ENCODE data around the gene SSC5D. TPM values are rescaled to one million over a fixed set of nuclear protein-coding genes. Genes with fewer than 3 reads are reported as not detected.

SSC5D gene
- total and polyA plus RNA-seq, 9 of the 15 experiments (the other 6 are each of a cell fraction or from before 2014, with no cell fraction given): 0.04 to 0.71 (median 0.14) TPM; not detected in 2

DNA sequence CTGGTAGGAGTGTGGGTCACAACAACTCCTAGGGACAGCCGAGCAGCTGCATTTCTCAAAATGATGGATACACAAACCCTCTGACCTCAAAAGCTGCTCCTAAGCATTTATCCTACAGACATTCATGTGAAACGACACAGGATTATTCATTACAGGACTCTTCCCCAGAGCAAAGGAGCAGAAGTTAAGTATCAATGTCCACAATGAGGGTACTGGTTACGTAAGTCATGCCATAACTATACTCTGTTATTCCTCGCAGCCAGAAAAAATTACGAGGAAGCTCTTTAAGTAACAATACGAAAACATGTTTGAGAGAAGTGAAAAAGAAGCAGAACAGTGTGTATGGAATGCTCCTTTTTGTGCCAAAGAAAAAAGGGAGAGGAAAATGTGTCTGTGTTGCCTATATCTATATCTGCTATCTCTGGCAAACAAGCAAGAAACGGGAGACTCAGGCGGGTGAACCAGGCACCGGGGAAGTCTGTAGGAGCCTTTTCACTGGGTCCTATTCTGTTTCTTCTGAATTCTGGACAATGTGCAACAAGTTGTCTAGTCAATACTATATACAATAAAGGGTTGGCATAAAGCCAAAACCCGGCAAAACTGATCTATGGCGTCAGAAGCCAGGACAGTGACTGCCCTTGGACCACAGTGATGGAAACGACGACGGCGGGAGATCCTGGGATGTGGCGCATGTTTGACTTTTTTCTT, 28.1 kb upstream of the SSC5D start (continued):
- TF ChIP-seq, protein P1, sequence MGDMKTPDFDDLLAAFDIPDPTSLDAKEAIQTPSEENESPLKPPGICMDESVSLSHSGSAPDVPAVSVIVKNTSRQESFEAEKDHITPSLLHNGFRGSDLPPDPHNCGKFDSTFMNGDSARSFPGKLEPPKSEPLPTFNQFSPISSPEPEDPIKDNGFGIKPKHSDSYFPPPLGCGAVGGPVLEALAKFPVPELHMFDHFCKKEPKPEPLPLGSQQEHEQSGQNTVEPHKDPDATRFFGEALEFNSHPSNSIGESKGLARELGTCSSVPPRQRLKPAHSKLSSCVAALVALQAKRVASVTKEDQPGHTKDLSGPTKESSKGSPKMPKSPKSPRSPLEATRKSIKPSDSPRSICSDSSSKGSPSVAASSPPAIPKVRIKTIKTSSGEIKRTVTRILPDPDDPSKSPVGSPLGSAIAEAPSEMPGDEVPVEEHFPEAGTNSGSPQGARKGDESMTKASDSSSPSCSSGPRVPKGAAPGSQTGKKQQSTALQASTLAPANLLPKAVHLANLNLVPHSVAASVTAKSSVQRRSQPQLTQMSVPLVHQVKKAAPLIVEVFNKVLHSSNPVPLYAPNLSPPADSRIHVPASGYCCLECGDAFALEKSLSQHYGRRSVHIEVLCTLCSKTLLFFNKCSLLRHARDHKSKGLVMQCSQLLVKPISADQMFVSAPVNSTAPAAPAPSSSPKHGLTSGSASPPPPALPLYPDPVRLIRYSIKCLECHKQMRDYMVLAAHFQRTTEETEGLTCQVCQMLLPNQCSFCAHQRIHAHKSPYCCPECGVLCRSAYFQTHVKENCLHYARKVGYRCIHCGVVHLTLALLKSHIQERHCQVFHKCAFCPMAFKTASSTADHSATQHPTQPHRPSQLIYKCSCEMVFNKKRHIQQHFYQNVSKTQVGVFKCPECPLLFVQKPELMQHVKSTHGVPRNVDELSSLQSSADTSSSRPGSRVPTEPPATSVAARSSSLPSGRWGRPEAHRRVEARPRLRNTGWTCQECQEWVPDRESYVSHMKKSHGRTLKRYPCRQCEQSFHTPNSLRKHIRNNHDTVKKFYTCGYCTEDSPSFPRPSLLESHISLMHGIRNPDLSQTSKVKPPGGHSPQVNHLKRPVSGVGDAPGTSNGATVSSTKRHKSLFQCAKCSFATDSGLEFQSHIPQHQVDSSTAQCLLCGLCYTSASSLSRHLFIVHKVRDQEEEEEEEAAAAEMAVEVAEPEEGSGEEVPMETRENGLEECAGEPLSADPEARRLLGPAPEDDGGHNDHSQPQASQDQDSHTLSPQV (IDR thresholded peaks at IDR 0.05): no peak
- no peak for TF ChIP-seq ZNF24 (IDR thresholded peaks at IDR 0.05)
- no peak for TF ChIP-seq MAZ (CRISPR knock-in tag; conservative IDR thresholded peaks at IDR 0.05 in 1 of 2, IDR thresholded peaks at IDR 0.05 in 1 of 2)
- no peak for TF ChIP-seq ETV6 (IDR thresholded peaks at IDR 0.05; ENCODE audit: borderline replicate concordance in 1 of 2, low read depth in 2 of 2, low read length in 1 of 2)
- TF ChIP-seq ETV6 (CRISPR knock-in tag; IDR thresholded peaks at IDR 0.05; ENCODE audit: borderline replicate concordance): no peak
- TF ChIP-seq NR1H2 (CRISPR knock-in tag; IDR thresholded peaks at IDR 0.05): 0 out of 2 replicates have a peak, but pooled peaks have one; percentile 46
- no peak for TF ChIP-seq PTRF (tag; IDR thresholded peaks at IDR 0.05)
